Measurements from ENCODE around the gene KIAA0319L.

GRCh38 chr1:35559317-35559944 is 2.2 kb upstream of the KIAA0319L start:
- TF ChIP-seq EZH2 (IDR thresholded peaks at IDR 0.05; ENCODE audit: borderline replicate concordance, low read depth, low read length, severe bottlenecking): no peak
- TF ChIP-seq CTCF (IDR thresholded peaks at IDR 0.05; ENCODE audit: borderline replicate concordance, extremely low read depth, low read length, poor library complexity, severe bottlenecking): no peak
